Peyer's patch (tissue), 4 donors: ENCODE measurements around the gene USF3. TPM values are rescaled to one million over a fixed set of nuclear protein-coding genes. Genes with fewer than 3 reads are reported as not detected.

Source experiments
- DNase-seq, 3 donors: peaks; one replicate each; pipeline ENCODE4 v3.0.0-alpha.2; 2017 to 2019
- H3K27ac ChIP-seq, 4 donors: fragments of 200-600 bp; sonication (generic); one replicate each; pipeline ENCODE4 v1.5.1; 2016 to 2019
- H3K27me3 ChIP-seq, 2 donors: fragments of 200-600 bp; sonication (generic); one replicate each; pipeline ENCODE4 v1.5.1; 2019
- H3K36me3 ChIP-seq, 3 donors: fragments of 200-600 bp; sonication (generic); one replicate each; pipeline ENCODE4 v1.5.1; 2016 to 2019
- H3K4me1 ChIP-seq, 4 donors: fragments of 200-600 bp; sonication (generic); one replicate each; pipeline ENCODE4 v1.5.1; 2016 to 2019
- H3K4me3 ChIP-seq, 4 donors: fragments of 200-600 bp; sonication (generic); 1 replicate in 3 of 4; 2 replicates in 1 of 4; pipeline ENCODE4 v1.5.1; 2016 to 2019; ENCODE audit warnings: mild to moderate bottlenecking in 1 of 4
- H3K9me3 ChIP-seq, 4 donors: fragments of 200-600 bp; sonication (generic); one replicate each; pipeline ENCODE4 v1.5.1; 2016 to 2019; ENCODE audit warnings: mild to moderate bottlenecking in 1 of 4
- CTCF ChIP-seq, 6 experiments: fragments of 450-650 bp in 4 of 6; fragments of 200-600 bp in 2 of 6; sonication (generic) in 1 of 6; IDR thresholded peaks; one replicate each; pipeline ENCODE4 v1.5.1; 2017 to 2019; ENCODE audit warnings: antibody characterized with exemption in 6 of 6, mild to moderate bottlenecking in 3 of 6, moderate library complexity in 1 of 6
- POLR2A ChIP-seq, 2 donors: fragments of 450-650 bp; IDR thresholded peaks; one replicate each; pipeline ENCODE4 v1.5.1; 2017; ENCODE audit warnings: antibody characterized with exemption in 2 of 2, mild to moderate bottlenecking in 2 of 2, moderate library complexity in 2 of 2
- total RNA-seq, 4 donors: library from RNA; depleted of rRNA; stranded (reverse); fragments of >200 nt; gene quantifications; one replicate each; pipeline ENCODE4 v1.1.0, GENCODE V29; 2016

The USF3 gene
- total RNA-seq, 4 donors from 2014 or later: 20.6 to 42.2 (median 32.5) TPM

- Histone ChIP-seq H3K36me3 (peaks cover 0 to 41% (median 0%) of the 10 kb centered on the region in 3 donors), H3K4me3 (no peak overlapping the region), H3K4me1 (peaks cover 0 to 3% (median 0%) of the 10 kb centered on the region in 4 donors), H3K9me3 (no peaks in the 10 kb centered on the region), H3K27ac (no peak overlapping the region), H3K27me3 (no peaks in the 10 kb centered on the region)
- no peak for DNase-seq
- TF ChIP-seq CTCF (IDR thresholded peaks at IDR 0.05) (no peak), POLR2A (IDR thresholded peaks at IDR 0.05) (no peak)
Observed at GRCh38 chr3:113658107-113658506, 38.3 kb downstream of the USF3 start.

- Histone ChIP-seq H3K4me1 (no peaks in the 10 kb centered on the region), H3K36me3 (peaks cover 0 to 19% (median 0%) of the 10 kb centered on the region in 3 donors), H3K27ac (no peak overlapping the region), H3K4me3 (no peak overlapping the region), H3K27me3 (no peaks in the 10 kb centered on the region), H3K9me3 (no peaks in the 10 kb centered on the region)
- no peak for DNase-seq
- TF ChIP-seq CTCF (IDR thresholded peaks at IDR 0.05) (no peak), POLR2A (IDR thresholded peaks at IDR 0.05) (no peak)
Observed at GRCh38 chr3:113654851-113655250, 41.6 kb downstream of the USF3 start.

GRCh38 chr3:113654310-113654709 lies 42.1 kb downstream of the USF3 start:
- DNase-seq: no peak
- Histone ChIP-seq H3K36me3 (peaks cover 0 to 14% (median 0%) of the 10 kb centered on the region in 3 donors), H3K4me3 (no peak overlapping the region), H3K27ac (no peak overlapping the region), H3K9me3 (no peaks in the 10 kb centered on the region), H3K27me3 (no peaks in the 10 kb centered on the region), H3K4me1 (no peaks in the 10 kb centered on the region)
- TF ChIP-seq CTCF (IDR thresholded peaks at IDR 0.05) (no peak), POLR2A (IDR thresholded peaks at IDR 0.05) (no peak)

- TF ChIP-seq CTCF (IDR thresholded peaks at IDR 0.05) (no peak), POLR2A (IDR thresholded peaks at IDR 0.05) (no peak)
- Histone ChIP-seq H3K36me3 (no peaks in the 10 kb centered on the region), H3K27me3 (no peaks in the 10 kb centered on the region), H3K27ac (no peak overlapping the region), H3K9me3 (peaks cover 0 to 7% (median 0%) of the 10 kb centered on the region in 4 donors), H3K4me3 (no peak overlapping the region), H3K4me1 (no peaks in the 10 kb centered on the region)
- DNase-seq: no peak
Observed at GRCh38 chr3:113649174-113649845, 47.1 kb downstream of the USF3 start.

- Histone ChIP-seq H3K36me3 (no peaks in the 10 kb centered on the region), H3K4me1 (no peaks in the 10 kb centered on the region), H3K27ac (no peak overlapping the region), H3K4me3 (no peak overlapping the region), H3K27me3 (no peaks in the 10 kb centered on the region), H3K9me3 (peaks cover 0 to 7% (median 0%) of the 10 kb centered on the region in 4 donors)
- no peak for TF ChIP-seq CTCF (IDR thresholded peaks at IDR 0.05)
- TF ChIP-seq POLR2A (IDR thresholded peaks at IDR 0.05): no peak
- DNase-seq: no peak
Observed at GRCh38 chr3:113648524-113648923, 47.9 kb downstream of the USF3 start.
